GM12891 (cell line): ENCODE results near the gene FERMT1.

Experiments
- PAX5 ChIP-seq: IDR thresholded peaks from 2 replicates; pipeline ENCODE4 v1.6.1; 2011; ENCODE audit warnings: low read length, moderate library complexity, mild to moderate bottlenecking; ENCODE audit not compliant: insufficient read depth, severe bottlenecking
- POLR2A ChIP-seq: IDR thresholded peaks from 2 replicates; pipeline ENCODE4 v1.6.1; 2011; ENCODE audit warnings: low read depth, low read length, control low read depth
- POLR2AphosphoS5 ChIP-seq: IDR thresholded peaks from 2 replicates; pipeline ENCODE4 v1.6.1; 2011; ENCODE audit warnings: low read depth, low read length, control low read depth
- TAF1 ChIP-seq: IDR thresholded peaks from 2 replicates; pipeline ENCODE4 v1.6.1; 2011; ENCODE audit warnings: low read depth, low read length, control low read depth

GRCh38 chr20:6164421-6165341, 41.9 kb upstream of the FERMT1 start:
- TF ChIP-seq POLR2A (no peak), TAF1 (no peak), POLR2AphosphoS5 (no peak), PAX5 (no peak)
